ENCODE measurements around the gene OR6K3.
"Not testable (repeated sequence)": the region's sequence is repeated elsewhere in the genome, so short reads cannot be mapped to it uniquely, and the experiment has no call there.

Gene OR6K3

DNA sequence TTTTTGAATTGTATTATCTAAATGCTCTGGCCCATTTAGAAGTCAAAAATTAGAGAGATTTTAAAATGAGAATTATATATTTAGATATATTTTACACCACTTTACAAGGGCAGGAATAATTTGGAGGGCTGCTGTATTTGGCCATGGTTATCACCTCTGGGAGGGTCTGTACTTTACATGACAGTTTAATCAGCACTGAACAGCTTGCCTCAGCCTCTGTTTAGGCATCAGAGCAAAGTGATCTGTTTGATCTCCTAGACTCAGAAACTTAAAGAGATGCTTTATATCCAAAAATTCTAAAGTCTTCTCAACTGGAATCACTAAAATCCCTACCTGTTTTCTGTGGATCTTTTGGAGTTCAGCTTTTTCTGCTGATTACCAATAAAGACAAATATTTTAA, 28.6 kb downstream of the OR6K3 start:
- H3K27me3 ChIP-seq: no peaks in the 10 kb centered on the region
- H3K9me3 ChIP-seq: no peaks in the 10 kb centered on the region; the same call in 1 of the 2 replicates
- H3K4me3 ChIP-seq (ENCODE audit: low read depth, low read length): no peak overlapping the region
- H3K4me1 ChIP-seq: no peaks in the 10 kb centered on the region
- TF ChIP-seq, protein P1, sequence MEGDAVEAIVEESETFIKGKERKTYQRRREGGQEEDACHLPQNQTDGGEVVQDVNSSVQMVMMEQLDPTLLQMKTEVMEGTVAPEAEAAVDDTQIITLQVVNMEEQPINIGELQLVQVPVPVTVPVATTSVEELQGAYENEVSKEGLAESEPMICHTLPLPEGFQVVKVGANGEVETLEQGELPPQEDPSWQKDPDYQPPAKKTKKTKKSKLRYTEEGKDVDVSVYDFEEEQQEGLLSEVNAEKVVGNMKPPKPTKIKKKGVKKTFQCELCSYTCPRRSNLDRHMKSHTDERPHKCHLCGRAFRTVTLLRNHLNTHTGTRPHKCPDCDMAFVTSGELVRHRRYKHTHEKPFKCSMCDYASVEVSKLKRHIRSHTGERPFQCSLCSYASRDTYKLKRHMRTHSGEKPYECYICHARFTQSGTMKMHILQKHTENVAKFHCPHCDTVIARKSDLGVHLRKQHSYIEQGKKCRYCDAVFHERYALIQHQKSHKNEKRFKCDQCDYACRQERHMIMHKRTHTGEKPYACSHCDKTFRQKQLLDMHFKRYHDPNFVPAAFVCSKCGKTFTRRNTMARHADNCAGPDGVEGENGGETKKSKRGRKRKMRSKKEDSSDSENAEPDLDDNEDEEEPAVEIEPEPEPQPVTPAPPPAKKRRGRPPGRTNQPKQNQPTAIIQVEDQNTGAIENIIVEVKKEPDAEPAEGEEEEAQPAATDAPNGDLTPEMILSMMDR (IDR thresholded peaks at IDR 0.05; ENCODE audit: low read depth, low read length): no peak
- DNase-seq: no peak
- no peaks in the 10 kb centered on the region for H3K36me3 ChIP-seq

GRCh38 chr1:158691149-158691548, 29.4 kb downstream of the OR6K3 start:
- H3K27me3 ChIP-seq; H3K36me3 ChIP-seq; H3K9me3 ChIP-seq; H3K4me1 ChIP-seq; DNase-seq; H3K4me3 ChIP-seq (ENCODE audit: low read depth, low read length): not testable (repeated sequence)

- Histone ChIP-seq H3K9me3 (no peaks in the 10 kb centered on the region; the same call in 1 of the 2 replicates), H3K4me3 (ENCODE audit: low read depth, low read length) (no peak overlapping the region), H3K36me3 (no peaks in the 10 kb centered on the region), H3K4me1 (no peaks in the 10 kb centered on the region), H3K27me3 (no peaks in the 10 kb centered on the region)
- no peak for DNase-seq
- TF ChIP-seq, protein P1 (IDR thresholded peaks at IDR 0.05; ENCODE audit: low read depth, low read length): no peak
Measured at GRCh38 chr1:158689875-158690274, 30.6 kb downstream of the OR6K3 start.

DNA sequence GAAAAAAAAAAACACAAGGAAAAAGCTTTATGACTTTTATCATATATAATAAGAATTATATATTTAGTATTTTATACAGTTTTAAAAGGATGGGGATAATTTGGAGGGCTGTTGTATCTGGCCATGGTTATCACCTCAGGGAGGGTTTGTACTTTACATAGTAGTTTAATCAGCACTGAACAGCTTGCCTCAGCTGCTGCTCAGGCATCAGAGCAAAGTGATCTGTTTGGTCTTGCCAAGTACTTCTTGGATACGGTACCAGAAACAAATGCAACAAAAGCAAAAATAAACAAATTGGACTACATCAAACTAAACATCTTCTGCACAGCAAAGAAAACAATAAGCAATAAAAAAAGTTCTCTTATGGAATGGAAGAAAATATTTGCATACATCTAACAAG, 31.4 kb downstream of the OR6K3 start:
- Histone ChIP-seq H3K4me1 (no peaks in the 10 kb centered on the region), H3K27me3 (no peaks in the 10 kb centered on the region), H3K9me3 (no peaks in the 10 kb centered on the region; the same call in 1 of the 2 replicates), H3K36me3 (no peaks in the 10 kb centered on the region), H3K4me3 (ENCODE audit: low read depth, low read length) (no peak overlapping the region)
- TF ChIP-seq, protein P1 (IDR thresholded peaks at IDR 0.05; ENCODE audit: low read depth, low read length): no peak
- DNase-seq: no peak

GRCh38 chr1:158688343-158688742, 32.2 kb downstream of the OR6K3 start:
- not testable (repeated sequence) for H3K36me3 ChIP-seq, DNase-seq, H3K27me3 ChIP-seq

DNA sequence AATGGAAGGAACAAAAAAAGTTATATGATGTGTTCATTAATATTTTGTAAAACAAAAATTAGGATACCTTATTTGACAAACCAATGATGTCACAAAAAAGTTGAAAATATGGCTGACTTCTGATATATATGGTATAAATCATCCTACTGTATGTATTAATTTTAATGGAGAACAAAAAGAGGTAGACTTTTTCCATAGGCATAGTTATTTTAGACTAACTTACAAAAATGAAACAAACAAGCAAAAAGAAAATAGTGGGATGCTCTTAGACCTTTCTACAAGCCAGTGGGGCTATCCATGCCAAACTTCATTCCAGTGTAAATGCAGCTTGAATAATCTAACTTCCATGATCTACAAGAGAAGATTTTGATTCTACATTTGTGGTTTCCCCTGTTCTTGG, 33.5 kb downstream of the OR6K3 start:
- no peak for DNase-seq
- no peaks in the 10 kb centered on the region for H3K9me3 ChIP-seq
- H3K36me3 ChIP-seq: no peaks in the 10 kb centered on the region
- H3K4me3 ChIP-seq (ENCODE audit: low read depth, low read length): no peak overlapping the region
- H3K4me1 ChIP-seq: no peaks in the 10 kb centered on the region
- no peaks in the 10 kb centered on the region for H3K27me3 ChIP-seq
- TF ChIP-seq, protein P1 (IDR thresholded peaks at IDR 0.05; ENCODE audit: low read depth, low read length): no peak

More at GRCh38 chr1:158688343-158688742, 32.2 kb downstream of the OR6K3 start:
- H3K4me3 ChIP-seq (ENCODE audit: low read depth, low read length); H3K4me1 ChIP-seq; H3K9me3 ChIP-seq: not testable (repeated sequence)

DNA sequence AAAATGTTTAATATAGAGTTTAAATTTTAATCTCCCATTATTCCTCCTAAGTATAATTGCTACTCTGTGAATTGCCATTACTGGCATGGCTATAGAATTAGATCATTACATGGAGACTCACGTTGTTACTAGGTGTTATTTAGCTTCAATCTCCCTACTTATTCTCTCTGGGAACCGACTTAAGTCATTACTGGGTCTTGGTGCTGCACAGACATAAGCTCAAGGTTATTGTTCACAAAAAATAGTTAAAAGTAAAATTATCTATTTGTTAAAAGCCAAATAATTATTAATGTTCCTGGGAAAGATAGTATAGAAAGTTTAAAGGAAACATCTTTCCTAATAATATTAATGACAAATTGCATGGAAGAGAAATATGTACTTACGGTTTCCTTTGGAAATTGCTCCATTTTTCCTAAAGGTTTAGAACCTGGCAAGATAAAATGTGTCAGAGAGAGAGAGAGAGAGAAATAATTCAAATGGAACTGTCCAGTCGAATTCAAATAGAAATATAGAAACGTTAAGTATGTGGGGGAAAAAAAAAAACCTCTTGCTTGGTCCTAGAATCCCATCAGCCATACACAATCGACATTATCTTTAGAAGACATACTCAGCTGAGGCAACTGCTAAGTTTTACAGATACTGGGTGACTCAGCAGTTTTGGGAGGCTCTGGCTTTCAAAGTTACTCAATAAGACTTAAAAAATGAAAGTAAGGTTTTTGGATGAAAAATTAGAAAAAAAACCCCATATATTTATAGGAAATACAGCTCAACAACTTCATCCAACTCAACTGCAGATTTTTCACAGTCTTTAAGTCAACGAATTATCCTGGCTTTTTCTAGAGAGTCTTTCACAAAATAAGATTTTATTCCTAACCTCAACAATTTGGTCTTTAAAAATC, 34.2 kb downstream of the OR6K3 start, which contains the start of gene SPTA1:
Gene SPTA1 (minus strand): TSS at position 605 of the 899 bp plus-strand sequence. CDS start 198 bp downstream, at position 407.
- DNase-seq: no peak
- no peaks in the 10 kb centered on the region for H3K36me3 ChIP-seq
- no peak within 1 kb of the TSS for H3K4me3 ChIP-seq (ENCODE audit: low read depth, low read length)
- no peaks in the 10 kb centered on the region for H3K27me3 ChIP-seq
- TF ChIP-seq, protein P1 (IDR thresholded peaks at IDR 0.05; ENCODE audit: low read depth, low read length): no peak
- H3K9me3 ChIP-seq: no peaks in the 10 kb centered on the region
- no peaks in the 10 kb centered on the region for H3K4me1 ChIP-seq

Measured in BE2C (cell line).